Measurements from ENCODE around the gene PDZD7.
"Not testable (repeated sequence)": the region's sequence is repeated elsewhere in the genome, so short reads cannot be mapped to it uniquely, and the experiment has no call there.

PDZD7 gene

DNA sequence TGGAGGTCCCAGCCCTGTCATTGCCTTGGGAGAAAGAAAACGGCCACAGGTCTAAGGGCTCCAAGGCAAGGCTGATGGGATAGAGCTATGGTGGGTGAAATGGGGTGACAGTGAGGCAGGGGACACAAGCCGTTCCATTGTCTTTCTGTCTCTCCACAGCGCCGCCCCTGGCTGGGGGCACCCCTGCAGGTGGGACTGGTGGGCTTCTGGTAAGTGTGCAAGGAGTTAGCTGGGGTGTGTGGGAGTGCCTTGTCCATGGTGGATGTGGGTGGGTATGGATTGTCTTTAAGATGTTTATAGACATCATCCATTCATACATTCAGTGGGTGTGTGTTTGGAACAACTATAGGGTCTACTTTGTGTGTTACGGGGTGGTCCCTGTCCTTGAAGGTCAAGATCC is 7.6 kb upstream of the PDZD7 start:
- TF ChIP-seq CTCF (conservative IDR thresholded peaks at IDR 0.05; ENCODE audit: low read depth, low read length) = peak; percentile 14
- DNase-seq (ENCODE audit: low read depth) = no peak
- no peak overlapping the region for H3K4me3 ChIP-seq (ENCODE audit: low read depth, low read length)

- TF ChIP-seq CTCF (conservative IDR thresholded peaks at IDR 0.05; ENCODE audit: low read depth, low read length) = no peak
- no peak for DNase-seq (ENCODE audit: low read depth)
- H3K4me3 ChIP-seq (ENCODE audit: low read depth, low read length) = no peak overlapping the region
These were observed 5.8 kb upstream of the PDZD7 start for GRCh38 chr10:101036726-101037125.

DNA sequence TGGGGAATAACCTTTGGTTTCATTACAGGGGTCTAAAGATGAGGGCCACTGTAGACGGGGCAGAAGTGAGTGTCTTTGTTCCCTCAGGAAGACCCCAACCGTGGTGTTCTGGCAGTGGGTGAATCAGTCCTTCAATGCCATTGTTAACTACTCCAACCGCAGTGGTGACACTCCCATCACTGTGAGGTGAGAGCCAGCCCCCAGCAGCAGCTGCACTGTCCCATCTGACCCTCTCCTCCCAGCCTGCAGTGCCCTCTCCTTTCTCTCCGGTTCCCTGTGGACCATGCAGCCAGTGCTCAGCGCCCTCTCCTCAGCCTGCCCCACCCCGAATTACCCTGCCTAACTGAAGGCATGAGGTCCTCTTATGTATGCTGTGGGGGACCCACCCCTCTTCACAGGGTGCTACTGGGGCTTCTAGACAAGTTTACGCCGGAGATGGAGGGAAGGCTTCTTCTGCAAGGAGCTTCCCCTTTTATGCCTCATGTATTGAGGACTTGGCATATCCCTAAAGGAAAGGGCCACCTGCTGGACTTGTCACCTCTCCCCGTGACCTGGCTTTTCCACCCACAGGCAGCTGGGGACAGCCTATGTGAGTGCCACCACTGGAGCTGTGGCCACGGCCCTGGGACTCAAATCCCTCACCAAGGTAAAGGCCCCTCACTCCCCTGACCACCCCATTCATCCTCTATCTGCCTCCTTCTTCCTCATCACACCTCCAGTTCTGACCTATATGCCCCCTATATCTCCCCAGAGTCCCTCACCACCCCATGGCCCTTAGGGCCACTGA is 5.2 kb upstream of the PDZD7 start:
- no peak for TF ChIP-seq CTCF (conservative IDR thresholded peaks at IDR 0.05; ENCODE audit: low read depth, low read length)
- DNase-seq (ENCODE audit: low read depth) = no peak
- H3K4me3 ChIP-seq (ENCODE audit: low read depth, low read length) = no peak overlapping the region

DNA sequence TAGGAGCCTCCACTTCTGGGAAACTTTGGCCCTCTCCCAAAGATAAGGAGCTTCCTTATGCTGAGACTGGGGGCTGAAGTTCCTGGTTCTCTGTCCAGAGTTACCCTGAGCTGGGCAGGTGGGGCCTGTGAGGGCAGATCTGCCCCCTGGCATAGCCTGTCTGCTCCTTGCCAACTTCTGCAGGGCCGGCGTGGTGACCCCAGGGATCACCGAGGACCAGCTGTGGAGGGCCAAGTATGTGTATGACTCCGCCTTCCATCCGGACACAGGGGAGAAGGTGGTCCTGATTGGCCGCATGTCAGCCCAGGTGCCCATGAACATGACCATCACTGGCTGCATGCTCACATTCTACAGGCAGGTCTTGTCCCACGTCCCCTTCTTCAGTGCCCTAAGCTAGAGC is 4.4 kb upstream of the PDZD7 start:
- H3K4me3 ChIP-seq (ENCODE audit: low read depth, low read length) = no peak overlapping the region
- TF ChIP-seq CTCF (conservative IDR thresholded peaks at IDR 0.05; ENCODE audit: low read depth, low read length) = no peak
- no peak for DNase-seq (ENCODE audit: low read depth)

DNA sequence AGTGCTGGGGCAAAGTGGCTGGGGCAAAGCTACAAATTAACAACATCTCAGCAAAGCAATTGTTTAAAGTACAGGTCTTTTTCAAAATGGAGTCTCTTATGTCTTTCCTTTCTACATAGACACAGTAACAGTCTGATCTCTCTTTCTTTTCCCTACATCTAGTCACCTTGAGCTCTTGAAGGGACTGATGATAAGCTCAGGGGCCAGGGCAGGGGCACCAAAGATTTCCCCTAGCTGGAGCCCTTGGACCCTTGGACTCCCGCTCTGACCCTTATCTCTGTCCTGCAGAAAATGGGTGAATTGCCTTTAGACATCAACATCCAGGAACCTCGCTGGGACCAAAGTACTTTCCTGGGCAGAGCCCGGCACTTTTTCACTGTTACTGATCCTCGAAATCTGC is 3.5 kb upstream of the PDZD7 start:
- H3K4me3 ChIP-seq (ENCODE audit: low read depth, low read length) = not testable (repeated sequence)

GRCh38 chr10:101033276-101033675 is 2.3 kb upstream of the PDZD7 start:
- no peak for TF ChIP-seq CTCF (conservative IDR thresholded peaks at IDR 0.05; ENCODE audit: low read depth, low read length)
- H3K4me3 ChIP-seq (ENCODE audit: low read depth, low read length) = peak overlapping the region; percentile 80

More for the DNA sequence above, 3.5 kb upstream of the PDZD7 start:
- not testable (repeated sequence) for DNase-seq (ENCODE audit: low read depth)

GRCh38 chr10:101032637-101033224 is 1.8 kb upstream of the PDZD7 start:
- peak overlapping the region; percentile 80 for H3K4me3 ChIP-seq (ENCODE audit: low read depth, low read length)
- DNase-seq (ENCODE audit: low read depth) = peak; percentile 88
- TF ChIP-seq CTCF (conservative IDR thresholded peaks at IDR 0.05; ENCODE audit: low read depth, low read length) = no peak

More at GRCh38 chr10:101033276-101033675, 2.3 kb upstream of the PDZD7 start:
- DNase-seq (ENCODE audit: low read depth) = no peak
